ENCODE data around the gene SPEM3. TPM values are rescaled to one million over a fixed set of nuclear protein-coding genes. Genes with fewer than 3 reads are reported as not detected.

Gene SPEM3
- total and polyA plus RNA-seq, 2 of the 13 experiments (the other 11 are each of a cell fraction or from before 2014, with no cell fraction given) = not detected

DNA sequence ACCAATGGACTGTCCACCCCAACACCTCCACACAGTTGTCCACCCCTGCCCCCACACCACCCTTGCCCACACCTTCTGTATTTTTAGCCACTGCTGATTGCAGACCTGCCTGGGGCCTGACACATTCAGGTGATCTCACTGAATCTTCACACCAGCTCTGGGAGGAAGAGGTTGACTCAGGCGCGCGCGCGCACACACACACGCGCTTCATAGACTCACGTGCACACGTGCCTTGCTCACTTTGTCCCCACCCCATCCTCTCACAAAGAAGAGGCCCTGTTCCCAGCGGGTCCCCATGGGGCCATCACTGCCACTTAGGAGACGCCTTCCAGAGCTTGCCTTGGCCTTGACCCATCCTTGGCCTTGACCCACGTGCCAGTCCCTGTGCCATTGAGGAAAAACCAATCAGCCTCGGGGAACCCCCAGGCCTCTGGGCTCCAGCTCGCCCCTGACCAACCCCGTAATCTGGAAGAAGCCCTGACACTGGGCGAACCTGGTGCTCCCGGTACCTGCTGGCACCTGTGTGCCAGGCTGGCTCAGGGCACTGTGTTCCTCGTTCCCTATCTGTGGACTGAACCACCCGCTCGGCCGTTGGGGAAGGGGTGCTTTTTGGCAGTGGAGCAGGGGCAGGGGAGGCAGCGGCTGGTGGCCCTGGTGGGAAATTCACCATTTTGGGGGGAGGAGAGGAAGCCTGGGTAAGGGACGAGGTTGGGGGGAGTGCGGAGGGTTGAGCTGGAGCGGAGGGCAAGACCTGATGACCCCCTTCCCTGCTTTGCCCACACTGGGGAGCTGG is 17.8 kb upstream of the SPEM3 start (continued):
- TF ChIP-seq, protein P1, sequence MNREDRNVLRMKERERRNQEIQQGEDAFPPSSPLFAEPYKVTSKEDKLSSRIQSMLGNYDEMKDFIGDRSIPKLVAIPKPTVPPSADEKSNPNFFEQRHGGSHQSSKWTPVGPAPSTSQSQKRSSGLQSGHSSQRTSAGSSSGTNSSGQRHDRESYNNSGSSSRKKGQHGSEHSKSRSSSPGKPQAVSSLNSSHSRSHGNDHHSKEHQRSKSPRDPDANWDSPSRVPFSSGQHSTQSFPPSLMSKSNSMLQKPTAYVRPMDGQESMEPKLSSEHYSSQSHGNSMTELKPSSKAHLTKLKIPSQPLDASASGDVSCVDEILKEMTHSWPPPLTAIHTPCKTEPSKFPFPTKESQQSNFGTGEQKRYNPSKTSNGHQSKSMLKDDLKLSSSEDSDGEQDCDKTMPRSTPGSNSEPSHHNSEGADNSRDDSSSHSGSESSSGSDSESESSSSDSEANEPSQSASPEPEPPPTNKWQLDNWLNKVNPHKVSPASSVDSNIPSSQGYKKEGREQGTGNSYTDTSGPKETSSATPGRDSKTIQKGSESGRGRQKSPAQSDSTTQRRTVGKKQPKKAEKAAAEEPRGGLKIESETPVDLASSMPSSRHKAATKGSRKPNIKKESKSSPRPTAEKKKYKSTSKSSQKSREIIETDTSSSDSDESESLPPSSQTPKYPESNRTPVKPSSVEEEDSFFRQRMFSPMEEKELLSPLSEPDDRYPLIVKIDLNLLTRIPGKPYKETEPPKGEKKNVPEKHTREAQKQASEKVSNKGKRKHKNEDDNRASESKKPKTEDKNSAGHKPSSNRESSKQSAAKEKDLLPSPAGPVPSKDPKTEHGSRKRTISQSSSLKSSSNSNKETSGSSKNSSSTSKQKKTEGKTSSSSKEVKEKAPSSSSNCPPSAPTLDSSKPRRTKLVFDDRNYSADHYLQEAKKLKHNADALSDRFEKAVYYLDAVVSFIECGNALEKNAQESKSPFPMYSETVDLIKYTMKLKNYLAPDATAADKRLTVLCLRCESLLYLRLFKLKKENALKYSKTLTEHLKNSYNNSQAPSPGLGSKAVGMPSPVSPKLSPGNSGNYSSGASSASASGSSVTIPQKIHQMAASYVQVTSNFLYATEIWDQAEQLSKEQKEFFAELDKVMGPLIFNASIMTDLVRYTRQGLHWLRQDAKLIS (CRISPR knock-in tag; IDR thresholded peaks at IDR 0.05) = no peak
- TF ChIP-seq E2F5 (CRISPR knock-in tag; conservative IDR thresholded peaks at IDR 0.05) (no peak), SATB2 (CRISPR knock-in tag; IDR thresholded peaks at IDR 0.05) (no peak), EED (CRISPR knock-in tag; IDR thresholded peaks at IDR 0.05) (no peak), ASH2L (IDR thresholded peaks at IDR 0.05; ENCODE audit: insufficient read length, low read depth, low read length) (no peak), ZNF589 (CRISPR knock-in tag; conservative IDR thresholded peaks at IDR 0.05) (no peak), ZNF143 (CRISPR knock-in tag; IDR thresholded peaks at IDR 0.05) (no peak), TFE3 (CRISPR knock-in tag; IDR thresholded peaks at IDR 0.05) (no peak), AGO2 (optimal IDR thresholded peaks at IDR 0.05; ENCODE audit: low read depth, low read length) (peak; percentile 67), TBX2 (CRISPR knock-in tag; IDR thresholded peaks at IDR 0.05; ENCODE audit: borderline replicate concordance) (no peak), ZNF883 (CRISPR knock-in tag; IDR thresholded peaks at IDR 0.05; ENCODE audit: not compliant biosample characterization) (no peak), HNRNPL (IDR thresholded peaks at IDR 0.05; ENCODE audit: low read depth, low read length) (0 out of 2 replicates have a peak, but pooled peaks have one; percentile 18), ZNF276 (CRISPR knock-in tag; IDR thresholded peaks at IDR 0.05; ENCODE audit: low read depth) (no peak), NFKB2 (CRISPR knock-in tag; IDR thresholded peaks at IDR 0.05; ENCODE audit: borderline replicate concordance) (no peak), NFIB (CRISPR knock-in tag; IDR thresholded peaks at IDR 0.05; ENCODE audit: borderline replicate concordance) (no peak)

All from HepG2 (cell line).